HepG2 (cell line): Measurements from ENCODE around the gene DOK7.

Experiments used
- SP1 ChIP-seq, 2 experiments: fragments of 450-650 bp in 1 of 2; sonication (generic) in 1 of 2; formaldehyde crosslinking in 1 of 2; IDR thresholded peaks; 2 replicates each; pipeline versions ENCODE4 v1.4.0 to v1.6.1; 2016 to 2020; ENCODE audit warnings: missing genetic modification reagents in 1 of 2
- ZNF574 ChIP-seq: sonication (generic); formaldehyde crosslinking; IDR thresholded peaks from 2 replicates; pipeline ENCODE4 v1.4.0; 2020; ENCODE audit warnings: missing genetic modification reagents
- ZNF687 ChIP-seq: sonication (generic); formaldehyde crosslinking; IDR thresholded peaks from 2 replicates; pipeline ENCODE4 v1.5.1; 2020; ENCODE audit warnings: mild to moderate bottlenecking, missing genetic modification reagents, moderate library complexity

- no peak for TF ChIP-seq ZNF574 (CRISPR knock-in tag)
- no peak for TF ChIP-seq ZNF687 (CRISPR knock-in tag)
- TF ChIP-seq SP1 (IDR thresholded peaks at IDR 0.05): no peak
- TF ChIP-seq SP1 (CRISPR knock-in tag; IDR thresholded peaks at IDR 0.05): no peak
These were observed 16.4 kb downstream of the DOK7 start for GRCh38 chr4:3479358-3480101.
